Measurements from ENCODE around the gene THBS3.
"Not testable (repeated sequence)": the region's sequence is repeated elsewhere in the genome, so short reads cannot be mapped to it uniquely, and the experiment has no call there.

THBS3 gene

DNA sequence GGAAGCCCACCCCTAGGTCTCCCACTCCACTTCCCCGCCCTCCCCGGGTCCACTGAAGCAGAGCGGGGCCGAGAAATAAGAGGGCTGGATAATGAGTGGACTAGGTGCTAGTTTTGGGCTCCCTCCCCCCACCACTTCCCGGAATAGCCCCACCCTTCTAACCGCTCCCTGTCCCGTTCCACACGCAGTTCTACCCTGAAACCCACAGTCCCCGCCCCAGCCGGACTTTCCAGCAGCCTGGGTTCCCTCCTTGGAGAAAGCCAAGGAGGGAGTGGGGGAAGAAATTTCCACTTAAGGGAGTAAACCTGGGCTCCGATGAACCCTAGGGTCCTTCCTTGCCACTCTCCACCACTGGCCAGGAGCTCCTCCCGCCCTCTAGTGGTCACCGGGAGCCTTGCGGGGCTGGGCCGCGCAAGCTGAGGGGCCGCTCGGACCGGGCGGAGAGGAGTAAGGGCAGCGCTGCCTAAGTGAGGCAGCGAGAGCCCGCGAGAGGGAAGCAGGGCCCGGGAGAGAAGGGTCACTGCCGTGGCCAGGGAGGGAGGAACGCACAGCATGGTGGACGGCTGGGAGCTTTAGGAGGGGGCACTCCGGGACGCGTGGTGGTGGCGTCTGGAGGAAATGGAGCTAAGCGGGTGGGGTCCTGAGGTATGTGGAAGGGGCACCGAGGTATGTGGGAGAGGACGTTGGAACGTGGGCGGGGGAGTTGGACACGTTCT, 14.3 kb downstream of the THBS3 start:
- peak; percentile 95 for TF ChIP-seq CTCF (conservative IDR thresholded peaks at IDR 0.05; ENCODE audit: low read depth, low read length)
- DNase-seq (ENCODE audit: low read depth): peak; percentile 91
- H3K4me3 ChIP-seq (ENCODE audit: low read depth, low read length): peak overlapping the region; percentile 70

GRCh38 chr1:155192346-155193274, 15.1 kb downstream of the THBS3 start:
- no peak for DNase-seq (ENCODE audit: low read depth)
- no peak for TF ChIP-seq CTCF (conservative IDR thresholded peaks at IDR 0.05; ENCODE audit: low read depth, low read length)
- peak overlapping the region; percentile 70 for H3K4me3 ChIP-seq (ENCODE audit: low read depth, low read length)

- no peak for DNase-seq (ENCODE audit: low read depth)
- H3K4me3 ChIP-seq (ENCODE audit: low read depth, low read length): no peak overlapping the region
- no peak for TF ChIP-seq CTCF (conservative IDR thresholded peaks at IDR 0.05; ENCODE audit: low read depth, low read length)
Observed at GRCh38 chr1:155191904-155192303, 15.8 kb downstream of the THBS3 start.

DNA sequence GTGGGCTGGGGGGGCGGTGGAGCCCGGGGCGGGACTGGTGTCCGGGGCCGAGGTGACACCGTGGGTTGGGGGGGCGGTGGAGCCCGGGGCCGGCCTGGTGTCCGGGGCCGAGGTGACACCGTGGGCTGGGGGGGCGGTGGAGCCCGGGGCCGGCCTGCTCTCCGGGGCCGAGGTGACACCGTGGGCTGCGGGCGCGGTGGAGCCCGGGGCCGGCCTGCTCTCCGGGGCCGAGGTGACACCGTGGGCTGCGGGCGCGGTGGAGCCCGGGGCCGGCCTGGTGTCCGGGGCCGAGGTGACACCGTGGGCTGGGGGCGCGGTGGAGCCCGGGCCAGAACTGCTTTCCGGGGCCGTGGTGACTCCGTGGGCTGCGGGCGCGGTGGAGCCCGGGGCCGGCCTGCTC, 17.8 kb downstream of the THBS3 start:
- H3K4me3 ChIP-seq (ENCODE audit: low read depth, low read length); DNase-seq (ENCODE audit: low read depth): not testable (repeated sequence)

- no peak overlapping the region for H3K4me3 ChIP-seq (ENCODE audit: low read depth, low read length)
- no peak for TF ChIP-seq CTCF (conservative IDR thresholded peaks at IDR 0.05; ENCODE audit: low read depth, low read length)
- no peak for DNase-seq (ENCODE audit: low read depth)
Observed at GRCh38 chr1:155188268-155188667, 19.4 kb downstream of the THBS3 start.

DNA sequence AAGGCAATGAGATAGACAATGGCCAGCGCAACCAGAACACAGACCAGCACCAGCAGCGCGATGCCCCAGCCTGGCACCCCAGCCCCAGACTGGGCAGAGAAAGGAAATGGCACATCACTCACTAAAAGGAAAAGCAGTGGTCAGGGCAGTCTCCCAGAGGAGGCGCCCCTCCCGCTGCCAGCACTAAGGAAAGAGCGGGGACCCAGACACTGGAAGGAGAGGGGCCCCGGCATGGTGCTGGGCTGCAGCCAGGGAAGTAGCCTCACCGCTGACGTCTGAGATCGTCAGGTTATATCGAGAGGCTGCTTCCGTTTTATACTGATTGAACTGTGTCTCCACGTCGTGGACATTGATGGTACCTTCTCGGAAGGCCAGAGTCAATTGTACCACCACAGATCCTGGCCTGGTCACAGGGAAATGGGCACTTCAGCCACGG, 20.2 kb downstream of the THBS3 start:
- no peak for TF ChIP-seq CTCF (conservative IDR thresholded peaks at IDR 0.05; ENCODE audit: low read depth, low read length)
- H3K4me3 ChIP-seq (ENCODE audit: low read depth, low read length): no peak overlapping the region
- no peak for DNase-seq (ENCODE audit: low read depth)

DNA sequence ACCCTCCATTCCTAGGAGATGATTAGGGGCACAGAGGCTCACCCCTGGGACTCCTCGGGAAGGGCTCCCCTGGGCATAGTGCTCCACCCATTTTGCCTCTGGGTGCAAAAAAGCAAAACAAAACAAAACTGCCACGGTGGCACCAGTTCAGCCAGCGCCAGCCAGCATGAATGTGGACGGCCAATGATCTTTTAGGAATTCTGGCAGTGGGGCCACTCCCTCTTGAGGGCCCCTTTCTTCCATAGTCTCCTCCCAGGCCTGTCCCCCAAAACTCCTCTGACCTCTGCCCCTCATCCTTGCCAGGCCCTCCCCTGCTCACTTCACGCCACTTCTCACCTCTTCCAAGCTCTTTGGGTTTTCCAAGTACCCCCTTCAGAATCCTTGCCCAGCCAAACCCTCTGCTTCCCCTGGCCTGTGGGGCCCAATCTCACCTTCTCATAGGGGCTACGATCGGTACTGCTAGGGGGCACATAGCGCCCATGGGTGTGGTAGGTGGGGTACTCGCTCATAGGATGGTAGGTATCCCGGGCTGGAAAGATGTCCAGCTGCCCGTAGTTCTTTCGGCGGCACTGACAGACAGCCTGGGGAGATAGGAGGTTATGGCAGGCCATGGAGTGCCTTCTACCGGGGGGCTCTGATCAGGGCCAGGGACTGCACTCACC, 20.8 kb downstream of the THBS3 start:
- no peak for TF ChIP-seq CTCF (conservative IDR thresholded peaks at IDR 0.05; ENCODE audit: low read depth, low read length)
- DNase-seq (ENCODE audit: low read depth): no peak
- H3K4me3 ChIP-seq (ENCODE audit: low read depth, low read length): no peak overlapping the region

Measured in choroid plexus epithelial cell (primary cell).